ENCODE data around the gene TMEM62. TPM values are rescaled to one million over a fixed set of nuclear protein-coding genes. Genes with fewer than 3 reads are reported as not detected.

Gene TMEM62
- polyA plus RNA-seq, 1 experiment = 4.2 TPM

- Histone ChIP-seq H3K4me3 (ENCODE audit: low read depth, low read length) (no peak overlapping the region), H3K36me3 (ENCODE audit: control insufficient read depth, insufficient read depth, low read length) (peaks cover 1% of the 10 kb centered on the region; the same call in 1 of the 2 replicates), H3K27me3 (ENCODE audit: control insufficient read depth, insufficient read depth, low read length) (no peaks in the 10 kb centered on the region)
- no peak for DNase-seq (ENCODE audit: low read depth)
- ChIA-PET POLR2A (no interaction called here), CTCF (no interaction called here)
- TF ChIP-seq, protein P1, sequence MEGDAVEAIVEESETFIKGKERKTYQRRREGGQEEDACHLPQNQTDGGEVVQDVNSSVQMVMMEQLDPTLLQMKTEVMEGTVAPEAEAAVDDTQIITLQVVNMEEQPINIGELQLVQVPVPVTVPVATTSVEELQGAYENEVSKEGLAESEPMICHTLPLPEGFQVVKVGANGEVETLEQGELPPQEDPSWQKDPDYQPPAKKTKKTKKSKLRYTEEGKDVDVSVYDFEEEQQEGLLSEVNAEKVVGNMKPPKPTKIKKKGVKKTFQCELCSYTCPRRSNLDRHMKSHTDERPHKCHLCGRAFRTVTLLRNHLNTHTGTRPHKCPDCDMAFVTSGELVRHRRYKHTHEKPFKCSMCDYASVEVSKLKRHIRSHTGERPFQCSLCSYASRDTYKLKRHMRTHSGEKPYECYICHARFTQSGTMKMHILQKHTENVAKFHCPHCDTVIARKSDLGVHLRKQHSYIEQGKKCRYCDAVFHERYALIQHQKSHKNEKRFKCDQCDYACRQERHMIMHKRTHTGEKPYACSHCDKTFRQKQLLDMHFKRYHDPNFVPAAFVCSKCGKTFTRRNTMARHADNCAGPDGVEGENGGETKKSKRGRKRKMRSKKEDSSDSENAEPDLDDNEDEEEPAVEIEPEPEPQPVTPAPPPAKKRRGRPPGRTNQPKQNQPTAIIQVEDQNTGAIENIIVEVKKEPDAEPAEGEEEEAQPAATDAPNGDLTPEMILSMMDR (IDR thresholded peaks at IDR 0.05; ENCODE audit: insufficient read depth, low read depth, low read length) = no peak
Measured at GRCh38 chr15:43144512-43144911, 11.1 kb downstream of the TMEM62 start.

DNA sequence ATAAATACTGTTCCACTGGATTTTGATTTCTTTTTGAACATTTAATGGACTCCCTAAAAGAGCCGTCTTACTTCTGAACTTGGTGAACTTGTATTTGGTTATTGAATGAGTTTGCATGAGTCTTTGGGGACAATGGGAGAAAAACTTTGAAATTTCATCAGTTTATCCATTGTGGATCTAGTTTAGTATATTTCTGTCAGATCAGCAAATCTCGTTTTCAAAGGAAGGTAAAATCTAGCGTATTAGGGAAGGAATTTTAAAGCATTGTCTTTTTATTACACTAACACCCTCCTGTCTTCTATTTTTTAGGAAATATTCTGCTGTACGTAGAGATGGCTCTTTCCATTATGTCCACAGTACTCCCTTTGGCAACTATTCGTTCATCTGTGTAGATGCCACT is 12.8 kb downstream of the TMEM62 start:
- Histone ChIP-seq H3K4me3 (ENCODE audit: low read depth, low read length) (no peak overlapping the region), H3K27me3 (ENCODE audit: control insufficient read depth, insufficient read depth, low read length) (no peaks in the 10 kb centered on the region), H3K36me3 (ENCODE audit: control insufficient read depth, insufficient read depth, low read length) (no peaks in the 10 kb centered on the region)
- ChIA-PET CTCF (no interaction called here), POLR2A (no interaction called here)
- DNase-seq (ENCODE audit: low read depth) = no peak
- TF ChIP-seq, protein P1 (IDR thresholded peaks at IDR 0.05; ENCODE audit: insufficient read depth, low read depth, low read length) = no peak

DNA sequence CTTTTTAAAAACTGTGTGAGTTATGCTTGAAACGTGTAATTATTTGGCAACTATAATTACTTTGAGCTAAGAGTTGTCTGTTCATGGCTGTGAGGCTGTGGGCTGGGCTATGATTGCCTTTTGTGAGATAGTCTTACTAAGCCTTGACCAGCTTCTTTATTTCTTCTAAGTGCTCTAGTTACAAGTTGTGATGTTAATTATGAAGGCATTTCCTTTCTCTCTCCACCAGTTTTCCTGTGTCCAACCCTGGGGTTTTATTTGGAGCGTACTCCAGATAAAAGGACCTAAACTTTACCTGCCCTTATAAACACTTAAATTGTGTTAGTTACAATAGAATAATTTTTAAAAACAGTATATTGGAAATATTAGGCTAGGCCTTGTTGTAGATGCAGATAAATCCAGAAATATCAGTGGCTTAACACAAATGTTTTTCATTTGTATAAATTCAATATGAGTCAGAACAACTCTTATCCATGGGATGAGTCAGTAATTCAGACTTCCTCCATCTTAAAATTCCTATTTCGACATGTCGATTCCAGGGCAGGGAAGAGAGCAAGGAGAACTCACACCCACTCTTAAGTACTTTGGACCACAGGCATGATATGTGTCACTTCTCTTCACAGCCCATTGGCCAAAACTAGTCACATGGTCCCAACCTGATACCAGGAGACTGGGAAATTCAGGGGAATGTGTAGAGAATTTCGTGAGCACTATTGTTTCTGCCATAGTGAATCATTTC is 17.0 kb downstream of the TMEM62 start:
- H3K27me3 ChIP-seq (ENCODE audit: control insufficient read depth, insufficient read depth, low read length) = no peaks in the 10 kb centered on the region
- peak; percentile 95 for DNase-seq (ENCODE audit: low read depth)
- H3K4me3 ChIP-seq (ENCODE audit: low read depth, low read length) = no peak overlapping the region
- no peaks in the 10 kb centered on the region for H3K36me3 ChIP-seq (ENCODE audit: control insufficient read depth, insufficient read depth, low read length)
- POLR2A ChIA-PET = no interaction called here
- CTCF ChIA-PET = no interaction called here
- TF ChIP-seq, protein P1 (IDR thresholded peaks at IDR 0.05; ENCODE audit: insufficient read depth, low read depth, low read length) = no peak

DNA sequence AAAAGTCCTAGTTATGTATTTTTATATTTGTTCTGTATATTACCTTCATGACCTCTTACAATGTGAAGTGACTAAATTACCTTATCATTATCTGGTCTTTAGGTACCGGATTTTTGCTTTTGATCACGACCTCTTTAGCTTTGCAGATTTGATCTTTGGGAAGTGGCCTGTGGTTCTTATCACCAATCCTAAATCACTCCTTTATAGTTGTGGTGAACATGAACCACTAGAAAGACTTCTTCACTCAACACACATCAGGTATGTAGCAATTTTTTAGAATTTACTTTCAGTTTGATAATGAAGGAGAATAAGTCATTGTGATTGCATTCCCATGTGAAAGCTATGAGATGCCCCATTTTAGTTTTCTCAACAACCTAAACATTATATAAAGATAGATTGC is 18.3 kb downstream of the TMEM62 start:
- Histone ChIP-seq H3K36me3 (ENCODE audit: control insufficient read depth, insufficient read depth, low read length) (no peaks in the 10 kb centered on the region), H3K4me3 (ENCODE audit: low read depth, low read length) (no peak overlapping the region), H3K27me3 (ENCODE audit: control insufficient read depth, insufficient read depth, low read length) (no peaks in the 10 kb centered on the region)
- POLR2A ChIA-PET = no interaction called here
- TF ChIP-seq, protein P1 (IDR thresholded peaks at IDR 0.05; ENCODE audit: insufficient read depth, low read depth, low read length) = no peak
- no peak for DNase-seq (ENCODE audit: low read depth)
- CTCF ChIA-PET = no interaction called here

GRCh38 chr15:43153269-43153668 is 19.9 kb downstream of the TMEM62 start:
- POLR2A ChIA-PET = no interaction called here

More at GRCh38 chr15:43153269-43153668, 19.9 kb downstream of the TMEM62 start:
- no peaks in the 10 kb centered on the region for H3K36me3 ChIP-seq (ENCODE audit: control insufficient read depth, insufficient read depth, low read length)
- no peaks in the 10 kb centered on the region for H3K27me3 ChIP-seq (ENCODE audit: control insufficient read depth, insufficient read depth, low read length)
- TF ChIP-seq, protein P1 (IDR thresholded peaks at IDR 0.05; ENCODE audit: insufficient read depth, low read depth, low read length) = no peak
- no peak for DNase-seq (ENCODE audit: low read depth)
- CTCF ChIA-PET = interaction anchor here (0.7 kb wide), 1 partner anchor 1953 kb away, joined by 3 read pairs; no protein-coding TSS in a partner anchor
- H3K4me3 ChIP-seq (ENCODE audit: low read depth, low read length) = no peak overlapping the region
